PC-9 (cell line): ENCODE measurements around the gene RNF144A. TPM values are rescaled to one million over a fixed set of nuclear protein-coding genes. Genes with fewer than 3 reads are reported as not detected.

Experiments used
- BruUV-seq: library from RNA; stranded (reverse); fragments of 400-500 nt; replicated peaks from 2 replicates; lab custom pipeline; 2021; lab: Mats Ljungman, UMichigan
- CTCF ChIA-PET: fragments of 300-600 bp; sonication (Branson Sonifier 250); formaldehyde crosslinking; loops from one replicate; lab custom pipeline; 2022; ENCODE audit warnings: antibody characterized with exemption; lab: Charles Lee
- POLR2A ChIA-PET: fragments of 300-600 bp; sonication (Branson Sonifier 250); formaldehyde crosslinking; loops from one replicate; lab custom pipeline; 2022; ENCODE audit warnings: antibody characterized with exemption; ENCODE audit not compliant: unreplicated experiment; lab: Charles Lee
- DNase-seq, 2 experiments: peaks; one replicate each; pipeline versions ENCODE4 v3.0.0 to v3.0.0-alpha.2; 2015 to 2022; ENCODE audit warnings: mixed read lengths in 1 of 2
- H2AFZ ChIP-seq: fragments of 200-600 bp; sonication (generic); 2 replicates; pipeline ENCODE4 v1.8.1; 2017; ENCODE audit warnings: antibody characterized with exemption
- H3F3A ChIP-seq: fragments of 200-600 bp; sonication (generic); 2 replicates; pipeline ENCODE4 v1.8.1; 2017; ENCODE audit warnings: antibody characterized with exemption, mild to moderate bottlenecking, low read depth; ENCODE audit not compliant: insufficient read depth
- H3K27ac ChIP-seq: fragments of 200-600 bp; sonication (generic); 2 replicates; pipeline ENCODE4 v1.6.1; 2016; ENCODE audit warnings: mixed run types
- H3K27me3 ChIP-seq: fragments of 200-600 bp; sonication (generic); 2 replicates; pipeline ENCODE4 v1.6.1; 2016; ENCODE audit warnings: low read depth, mixed run types; ENCODE audit not compliant: insufficient read depth
- H3K36me3 ChIP-seq: fragments of 200-600 bp; sonication (generic); 2 replicates; pipeline ENCODE4 v1.6.1; 2016; ENCODE audit warnings: low read depth, mixed run types
- H3K4me1 ChIP-seq: fragments of 200-600 bp; sonication (generic); replicated peaks from 2 replicates; pipeline ENCODE4 v1.6.1; 2016; ENCODE audit warnings: mixed run types; ENCODE audit not compliant: insufficient read depth
- H3K4me2 ChIP-seq: fragments of 200-600 bp; sonication (generic); 2 replicates; pipeline ENCODE4 v1.6.1; 2017; ENCODE audit warnings: mixed run types
- H3K4me3 ChIP-seq: fragments of 200-600 bp; sonication (generic); 2 replicates; pipeline ENCODE4 v1.6.1; 2016; ENCODE audit warnings: mixed run types
- H3K79me2 ChIP-seq: fragments of 200-600 bp; sonication (generic); 2 replicates; pipeline ENCODE4 v1.6.1; 2017; ENCODE audit warnings: low read depth, mixed run types
- H3K9me2 ChIP-seq: fragments of 200-600 bp; sonication (generic); 2 replicates; pipeline ENCODE4 v1.8.1; 2017; ENCODE audit warnings: mild to moderate bottlenecking; ENCODE audit not compliant: insufficient read depth
- H3K9me3 ChIP-seq: fragments of 200-600 bp; sonication (generic); 2 replicates; pipeline ENCODE4 v1.8.1; 2016; ENCODE audit warnings: low read depth; ENCODE audit not compliant: insufficient read depth
- H4K20me1 ChIP-seq: fragments of 200-600 bp; sonication (generic); 2 replicates; pipeline ENCODE4 v1.8.1; 2017; ENCODE audit not compliant: insufficient read depth
- EZH2 ChIP-seq: fragments of 200-600 bp; sonication (generic); IDR thresholded peaks from 2 replicates; pipeline ENCODE4 v1.8.0; 2017; ENCODE audit warnings: antibody characterized with exemption, low read depth
- intact Hi-C: fragments of 100-400 bp; cut with micrococcal nuclease; formaldehyde crosslinking; loops from one replicate; pipeline ENCODE4 v1.10.0; 2022; ENCODE audit not compliant: unreplicated experiment
- total RNA-seq: library from RNA; stranded (reverse); gene quantifications from 2 replicates; pipeline ENCODE4 v1.2.3, GENCODE V29; 2021
- TF ChIP-seq, protein P1 (sequence below): fragments of 200-600 bp; sonication (generic); conservative IDR thresholded peaks from 2 replicates; pipeline ENCODE4 v1.6.1; 2017; ENCODE audit warnings: mixed run types, antibody characterized with exemption, mild to moderate bottlenecking, moderate library complexity

RNF144A gene
- total RNA-seq, 1 experiment from 2014 or later = 0.94 TPM

DNA sequence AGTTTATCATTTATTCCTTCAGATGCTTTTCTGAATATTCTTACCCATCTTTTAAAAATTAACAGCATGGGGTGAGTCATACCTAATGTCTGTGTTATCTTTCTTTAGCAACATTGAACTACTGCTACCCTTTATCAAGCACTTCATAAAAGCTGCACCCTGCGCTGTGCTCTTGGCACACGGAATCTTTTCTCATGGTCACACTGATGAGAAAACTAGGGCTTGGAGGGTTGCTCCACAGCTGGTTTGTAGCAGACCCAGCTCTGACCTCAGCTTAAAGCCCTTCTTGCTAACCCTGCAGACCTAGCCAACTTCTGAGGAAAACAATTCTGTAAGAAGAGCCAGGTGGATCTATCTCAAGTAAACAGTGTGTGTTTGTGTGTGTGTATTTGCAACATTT lies 106.3 kb downstream of the RNF144A start:
- H3K4me3 ChIP-seq = no peak overlapping the region
- H3K9me3 ChIP-seq = no peaks in the 10 kb centered on the region
- H3K4me1 ChIP-seq = no peaks in the 10 kb centered on the region
- H3K9me2 ChIP-seq = no peaks in the 10 kb centered on the region
- CTCF ChIA-PET = no interaction called here
- no TSS peak for BruUV-seq
- H3K4me2 ChIP-seq = no peak overlapping the region
- DNase-seq = no peak
- TF ChIP-seq, protein P1, sequence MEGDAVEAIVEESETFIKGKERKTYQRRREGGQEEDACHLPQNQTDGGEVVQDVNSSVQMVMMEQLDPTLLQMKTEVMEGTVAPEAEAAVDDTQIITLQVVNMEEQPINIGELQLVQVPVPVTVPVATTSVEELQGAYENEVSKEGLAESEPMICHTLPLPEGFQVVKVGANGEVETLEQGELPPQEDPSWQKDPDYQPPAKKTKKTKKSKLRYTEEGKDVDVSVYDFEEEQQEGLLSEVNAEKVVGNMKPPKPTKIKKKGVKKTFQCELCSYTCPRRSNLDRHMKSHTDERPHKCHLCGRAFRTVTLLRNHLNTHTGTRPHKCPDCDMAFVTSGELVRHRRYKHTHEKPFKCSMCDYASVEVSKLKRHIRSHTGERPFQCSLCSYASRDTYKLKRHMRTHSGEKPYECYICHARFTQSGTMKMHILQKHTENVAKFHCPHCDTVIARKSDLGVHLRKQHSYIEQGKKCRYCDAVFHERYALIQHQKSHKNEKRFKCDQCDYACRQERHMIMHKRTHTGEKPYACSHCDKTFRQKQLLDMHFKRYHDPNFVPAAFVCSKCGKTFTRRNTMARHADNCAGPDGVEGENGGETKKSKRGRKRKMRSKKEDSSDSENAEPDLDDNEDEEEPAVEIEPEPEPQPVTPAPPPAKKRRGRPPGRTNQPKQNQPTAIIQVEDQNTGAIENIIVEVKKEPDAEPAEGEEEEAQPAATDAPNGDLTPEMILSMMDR = no peak
- TF ChIP-seq EZH2 = no peak
- H3F3A ChIP-seq = no peaks in the 10 kb centered on the region
- POLR2A ChIA-PET = no interaction called here
- intact Hi-C loops = no loop called here
- H2AFZ ChIP-seq = no peak overlapping the region
- H3K27me3 ChIP-seq = no peaks in the 10 kb centered on the region
- H3K79me2 ChIP-seq = no peaks in the 10 kb centered on the region
- no peak overlapping the region for H3K27ac ChIP-seq
- H3K36me3 ChIP-seq = no peaks in the 10 kb centered on the region
- no peaks in the 10 kb centered on the region for H4K20me1 ChIP-seq

DNA sequence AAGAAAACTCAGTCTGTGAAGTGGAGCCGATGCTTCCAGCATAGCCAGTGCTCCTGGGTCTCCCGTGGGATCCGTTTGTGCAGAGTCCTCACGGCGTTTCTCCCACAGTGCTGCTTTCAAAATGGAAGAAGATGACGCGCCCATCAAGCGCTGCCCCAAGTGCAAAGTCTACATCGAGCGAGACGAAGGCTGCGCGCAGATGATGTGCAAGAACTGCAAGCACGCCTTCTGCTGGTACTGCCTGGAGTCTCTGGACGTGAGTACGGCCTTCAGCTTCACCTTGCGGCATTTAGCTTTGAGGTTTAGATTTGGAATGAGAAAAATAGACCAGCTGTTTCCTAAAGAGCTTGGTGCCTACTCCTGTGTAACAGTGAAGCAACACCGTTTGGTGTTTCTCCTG lies 107.0 kb downstream of the RNF144A start:
- TF ChIP-seq, protein P1 = no peak
- TF ChIP-seq EZH2 = no peak
- H3K9me2 ChIP-seq = no peaks in the 10 kb centered on the region
- no peaks in the 10 kb centered on the region for H3K9me3 ChIP-seq
- no peak overlapping the region for H2AFZ ChIP-seq
- H3K4me1 ChIP-seq = no peaks in the 10 kb centered on the region
- no TSS peak for BruUV-seq
- intact Hi-C loops = no loop called here
- H3K4me3 ChIP-seq = no peak overlapping the region
- H3K79me2 ChIP-seq = no peaks in the 10 kb centered on the region
- H3F3A ChIP-seq = no peaks in the 10 kb centered on the region
- no peaks in the 10 kb centered on the region for H3K36me3 ChIP-seq
- CTCF ChIA-PET = no interaction called here
- POLR2A ChIA-PET = no interaction called here
- H3K4me2 ChIP-seq = no peak overlapping the region
- no peak for DNase-seq
- H4K20me1 ChIP-seq = no peaks in the 10 kb centered on the region
- H3K27ac ChIP-seq = no peak overlapping the region
- no peaks in the 10 kb centered on the region for H3K27me3 ChIP-seq

DNA sequence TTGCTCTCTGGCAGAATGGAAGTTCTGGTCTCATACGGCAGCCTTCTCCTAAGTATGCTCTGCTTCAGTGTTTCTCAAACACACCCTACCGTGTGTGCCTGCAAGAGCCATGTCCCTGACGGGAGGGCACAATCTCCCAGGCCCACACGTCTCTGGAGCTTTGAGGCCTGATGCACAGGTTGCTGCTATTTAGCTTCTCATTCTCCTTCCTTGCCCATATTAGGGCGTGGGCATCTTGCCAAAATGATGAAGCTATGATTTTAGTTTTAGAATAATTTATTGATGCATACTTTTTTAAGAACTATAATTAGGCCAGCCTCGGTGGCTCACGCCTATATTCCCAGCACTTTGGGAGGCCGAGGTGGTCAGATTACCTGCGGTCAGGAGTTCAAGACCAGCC lies 107.9 kb downstream of the RNF144A start:
- ChIA-PET CTCF (no interaction called here), POLR2A (no interaction called here)
- Histone ChIP-seq H3K27ac (no peak overlapping the region), H4K20me1 (no peaks in the 10 kb centered on the region), H3K79me2 (no peaks in the 10 kb centered on the region), H3K4me3 (no peak overlapping the region), H3K9me3 (no peaks in the 10 kb centered on the region), H2AFZ (no peak overlapping the region), H3F3A (no peaks in the 10 kb centered on the region), H3K27me3 (no peaks in the 10 kb centered on the region), H3K36me3 (no peaks in the 10 kb centered on the region), H3K4me1 (no peaks in the 10 kb centered on the region), H3K9me2 (no peaks in the 10 kb centered on the region), H3K4me2 (no peak overlapping the region)
- no peak for DNase-seq
- intact Hi-C loops = no loop called here
- BruUV-seq = no TSS peak
- no peak for TF ChIP-seq EZH2
- TF ChIP-seq, protein P1 = no peak
